Thoracic aorta (tissue), 2 donors: Measurements from ENCODE around the gene PPP4R3B. TPM values are rescaled to one million over a fixed set of nuclear protein-coding genes. Genes with fewer than 3 reads are reported as not detected.
"Not testable (repeated sequence)": the region's sequence is repeated elsewhere in the genome, so short reads cannot be mapped to it uniquely, and the experiment has no call there.

ENCODE experiments used
- ATAC-seq: fragments of 150-250 bp; one replicate; pipeline ENCODE4 v1.8.0; 2017; ENCODE audit warnings: low read depth; ENCODE audit not compliant: insufficient number of reproducible peaks, low FRiP score
- DNase-seq: peaks from one replicate; pipeline ENCODE4 v3.0.0-alpha.2; 2020; ENCODE audit warnings: low spot score
- H3K27ac ChIP-seq, 2 donors: fragments of 200-600 bp; sonication (generic); 1 replicate in 1 of 2; 2 replicates in 1 of 2; pipeline ENCODE4 v1.5.1; 2016; ENCODE audit warnings: mild to moderate bottlenecking in 2 of 2, moderate library complexity in 2 of 2
- H3K27me3 ChIP-seq: fragments of 200-600 bp; sonication (generic); replicated peaks from 2 replicates; pipeline ENCODE4 v1.6.0; 2016; ENCODE audit warnings: mild to moderate bottlenecking; ENCODE audit not compliant: insufficient read depth
- H3K36me3 ChIP-seq: fragments of 200-600 bp; sonication (generic); one replicate; pipeline ENCODE4 v1.5.1; 2016
- H3K4me1 ChIP-seq, 2 donors: fragments of 200-600 bp; sonication (generic); 1 replicate in 1 of 2; 2 replicates in 1 of 2; pipeline versions ENCODE4 v1.5.1 to v1.6.0; 2016; ENCODE audit warnings: low read depth in 2 of 2, mild to moderate bottlenecking in 1 of 2; ENCODE audit not compliant: control insufficient read depth in 1 of 2
- H3K4me3 ChIP-seq: fragments of 200-600 bp; sonication (generic); 2 replicates; pipeline ENCODE4 v1.5.1; 2016; ENCODE audit warnings: mild to moderate bottlenecking
- H3K9me3 ChIP-seq: fragments of 200-600 bp; sonication (generic); 2 replicates; pipeline ENCODE4 v1.5.1; 2016
- CTCF ChIP-seq: fragments of 200-600 bp; sonication (generic); IDR thresholded peaks from one replicate; pipeline ENCODE4 v1.5.1; 2019; ENCODE audit warnings: antibody characterized with exemption
- total RNA-seq, 2 donors: library from RNA; depleted of rRNA; stranded (reverse); fragments of >200 nt; gene quantifications; one replicate each; pipeline versions ENCODE4 v1.1.0 to v1.2.3, GENCODE V29; 2016

Gene PPP4R3B
- total RNA-seq, 2 donors from 2014 or later, result 41.2 to 69.6 TPM

DNA sequence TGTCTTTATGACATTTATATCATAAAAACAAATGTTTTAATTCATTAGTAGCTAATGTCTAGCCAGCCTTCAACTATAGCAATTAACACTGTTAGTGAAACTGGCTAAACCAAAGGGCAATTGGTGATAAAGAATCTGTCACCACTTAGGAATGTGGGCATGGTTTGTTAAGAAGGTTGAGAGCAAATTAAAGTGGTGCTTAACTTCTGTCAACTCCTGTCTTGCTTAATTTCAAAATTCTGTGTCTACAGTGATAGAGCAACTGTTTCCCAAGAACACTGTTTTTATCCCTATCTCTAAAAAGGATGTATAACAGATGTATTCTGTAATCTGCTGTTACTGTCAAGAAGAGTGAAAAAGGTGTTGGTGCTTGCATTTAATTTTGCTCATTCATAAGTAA lies 61.4 kb downstream of the PPP4R3B start:
- H3K9me3 ChIP-seq, result no peaks in the 10 kb centered on the region
- DNase-seq (no peak), ATAC-seq (no peak)
- H3K36me3 ChIP-seq, result peaks cover 16% of the 10 kb centered on the region
- TF ChIP-seq CTCF, result no peak
- H3K4me3 ChIP-seq, result no peak overlapping the region
- H3K27me3 ChIP-seq, result no peaks in the 10 kb centered on the region
- peaks cover 0 to 6% of the 10 kb centered on the region in 2 donors for H3K4me1 ChIP-seq
- no peak overlapping the region for H3K27ac ChIP-seq

GRCh38 chr2:55553321-55553720 lies 64.1 kb downstream of the PPP4R3B start:
- DNase-seq (no peak), ATAC-seq (no peak)
- Histone ChIP-seq H3K27me3 (no peaks in the 10 kb centered on the region), H3K4me3 (no peak overlapping the region), H3K4me1 (peaks cover 0 to 6% of the 10 kb centered on the region in 2 donors), H3K36me3 (peaks cover 17% of the 10 kb centered on the region), H3K27ac (peak overlapping the region in 1 of 2 donors; percentile 2), H3K9me3 (no peaks in the 10 kb centered on the region)
- TF ChIP-seq CTCF, result no peak

GRCh38 chr2:55550368-55551102 lies 66.9 kb downstream of the PPP4R3B start:
- no peak overlapping the region for H3K27ac ChIP-seq
- no peak for TF ChIP-seq CTCF
- no peaks in the 10 kb centered on the region for H3K9me3 ChIP-seq
- H3K4me3 ChIP-seq, result no peak overlapping the region
- H3K36me3 ChIP-seq, result peaks cover 7% of the 10 kb centered on the region
- no peaks in the 10 kb centered on the region for H3K27me3 ChIP-seq
- H3K4me1 ChIP-seq, result no peaks in the 10 kb centered on the region
- ATAC-seq (no peak), DNase-seq (no peak)

DNA sequence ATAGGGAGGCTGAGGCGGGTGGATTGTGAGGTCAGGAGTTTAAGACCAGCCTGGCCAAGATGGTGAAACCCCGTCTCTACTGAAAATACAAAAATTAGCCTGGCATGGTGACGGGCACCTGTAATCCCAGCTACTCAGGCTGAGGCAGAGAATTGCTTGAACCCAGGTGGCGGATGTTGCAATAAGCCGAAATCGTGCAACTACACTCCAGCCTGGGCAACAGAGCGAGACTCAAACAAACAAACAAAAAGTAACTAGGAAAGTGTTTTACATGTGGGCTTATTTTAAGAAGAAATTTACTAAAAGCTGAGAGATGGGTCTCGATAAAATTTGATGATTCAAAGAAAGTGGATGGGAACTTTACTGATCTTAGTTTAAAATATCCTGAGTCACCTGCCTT lies 69.7 kb downstream of the PPP4R3B start:
- peaks cover 17% of the 10 kb centered on the region for H3K36me3 ChIP-seq
- H3K27ac ChIP-seq, DNase-seq, H3K27me3 ChIP-seq, H3K9me3 ChIP-seq, H3K4me1 ChIP-seq, ATAC-seq, H3K4me3 ChIP-seq: not testable (repeated sequence)

- Histone ChIP-seq H3K4me1 (no peaks in the 10 kb centered on the region), H3K27me3 (no peaks in the 10 kb centered on the region), H3K4me3 (no peak overlapping the region), H3K9me3 (no peaks in the 10 kb centered on the region), H3K27ac (no peak overlapping the region), H3K36me3 (peaks cover 17% of the 10 kb centered on the region)
- ATAC-seq (no peak), DNase-seq (no peak)
- TF ChIP-seq CTCF, result no peak
Measured at GRCh38 chr2:55547001-55547400, 70.4 kb downstream of the PPP4R3B start.
